GM23338 (cell line): ENCODE results near the gene TFB1M. TPM values are rescaled to one million over a fixed set of nuclear protein-coding genes. Genes with fewer than 3 reads are reported as not detected.

Source experiments
- JUNB ChIP-seq: IDR thresholded peaks from one replicate; pipeline ENCODE4 v1.6.1; 2016; ENCODE audit warnings: antibody characterized with exemption; ENCODE audit not compliant: unreplicated experiment
- polyA plus RNA-seq: library from polyadenylated mRNA; unstranded; fragments of >200 nt; fragmentation: Nextera tagmentation; extraction: Ambion mirVana; gene quantifications from 2 replicates; pipeline ENCODE4 v1.2.1, GENCODE V29; 2016
- total RNA-seq: library from RNA; depleted of rRNA; stranded (reverse); fragments of >200 nt; shearing (Covaris generic); gene quantifications from 2 replicates; pipeline ENCODE4 v1.2.3, GENCODE V29; 2014
- TF ChIP-seq, protein P1 (sequence below): fragments of 250-450 bp; sonication (Bioruptor Pico); IDR thresholded peaks from 2 replicates; pipeline ENCODE4 v1.5.0; 2020; ENCODE audit warnings: mild to moderate bottlenecking, moderate library complexity
- TF ChIP-seq, protein P2 (sequence below): IDR thresholded peaks from 2 replicates; pipeline ENCODE4 v1.6.1; 2016; ENCODE audit warnings: antibody characterized with exemption
- TF ChIP-seq, protein P3 (sequence below): IDR thresholded peaks from one replicate; pipeline ENCODE4 v1.6.1; 2018; ENCODE audit warnings: antibody characterized with exemption; ENCODE audit not compliant: unreplicated experiment

Gene TFB1M
- total and polyA plus RNA-seq, 2 experiments from 2014 or later, result 51.1 to 66.9 TPM

DNA sequence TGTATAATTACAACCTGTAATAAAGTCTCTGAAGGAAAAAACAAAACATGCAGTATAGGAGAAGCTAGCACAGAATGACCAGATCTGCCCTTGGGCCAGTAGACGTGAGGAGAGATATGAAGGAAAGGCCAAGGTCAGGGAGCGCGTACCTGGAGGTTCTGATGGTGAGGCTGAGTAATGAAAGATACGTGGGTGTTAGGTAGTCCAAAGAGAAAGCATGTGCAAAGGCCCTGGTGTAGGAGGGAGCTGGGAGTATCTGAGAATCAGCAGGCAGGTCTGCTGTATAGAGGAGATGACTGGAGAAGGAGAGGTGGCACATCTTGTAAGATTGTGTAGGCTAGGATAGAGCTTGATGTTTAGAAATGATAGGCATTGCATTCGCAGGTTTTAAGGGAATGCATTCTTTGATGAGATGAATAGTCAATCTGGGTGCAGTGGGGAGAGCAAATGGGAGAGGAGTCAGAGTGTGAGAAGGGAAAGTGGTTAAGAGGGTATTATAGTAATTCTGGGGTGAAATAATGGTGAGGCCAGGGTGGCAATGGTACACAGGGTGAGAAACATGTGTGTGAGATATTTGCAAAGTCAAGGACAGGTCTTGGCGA lies 15.9 kb upstream of the TFB1M start (continued):
- TF ChIP-seq, protein P1, sequence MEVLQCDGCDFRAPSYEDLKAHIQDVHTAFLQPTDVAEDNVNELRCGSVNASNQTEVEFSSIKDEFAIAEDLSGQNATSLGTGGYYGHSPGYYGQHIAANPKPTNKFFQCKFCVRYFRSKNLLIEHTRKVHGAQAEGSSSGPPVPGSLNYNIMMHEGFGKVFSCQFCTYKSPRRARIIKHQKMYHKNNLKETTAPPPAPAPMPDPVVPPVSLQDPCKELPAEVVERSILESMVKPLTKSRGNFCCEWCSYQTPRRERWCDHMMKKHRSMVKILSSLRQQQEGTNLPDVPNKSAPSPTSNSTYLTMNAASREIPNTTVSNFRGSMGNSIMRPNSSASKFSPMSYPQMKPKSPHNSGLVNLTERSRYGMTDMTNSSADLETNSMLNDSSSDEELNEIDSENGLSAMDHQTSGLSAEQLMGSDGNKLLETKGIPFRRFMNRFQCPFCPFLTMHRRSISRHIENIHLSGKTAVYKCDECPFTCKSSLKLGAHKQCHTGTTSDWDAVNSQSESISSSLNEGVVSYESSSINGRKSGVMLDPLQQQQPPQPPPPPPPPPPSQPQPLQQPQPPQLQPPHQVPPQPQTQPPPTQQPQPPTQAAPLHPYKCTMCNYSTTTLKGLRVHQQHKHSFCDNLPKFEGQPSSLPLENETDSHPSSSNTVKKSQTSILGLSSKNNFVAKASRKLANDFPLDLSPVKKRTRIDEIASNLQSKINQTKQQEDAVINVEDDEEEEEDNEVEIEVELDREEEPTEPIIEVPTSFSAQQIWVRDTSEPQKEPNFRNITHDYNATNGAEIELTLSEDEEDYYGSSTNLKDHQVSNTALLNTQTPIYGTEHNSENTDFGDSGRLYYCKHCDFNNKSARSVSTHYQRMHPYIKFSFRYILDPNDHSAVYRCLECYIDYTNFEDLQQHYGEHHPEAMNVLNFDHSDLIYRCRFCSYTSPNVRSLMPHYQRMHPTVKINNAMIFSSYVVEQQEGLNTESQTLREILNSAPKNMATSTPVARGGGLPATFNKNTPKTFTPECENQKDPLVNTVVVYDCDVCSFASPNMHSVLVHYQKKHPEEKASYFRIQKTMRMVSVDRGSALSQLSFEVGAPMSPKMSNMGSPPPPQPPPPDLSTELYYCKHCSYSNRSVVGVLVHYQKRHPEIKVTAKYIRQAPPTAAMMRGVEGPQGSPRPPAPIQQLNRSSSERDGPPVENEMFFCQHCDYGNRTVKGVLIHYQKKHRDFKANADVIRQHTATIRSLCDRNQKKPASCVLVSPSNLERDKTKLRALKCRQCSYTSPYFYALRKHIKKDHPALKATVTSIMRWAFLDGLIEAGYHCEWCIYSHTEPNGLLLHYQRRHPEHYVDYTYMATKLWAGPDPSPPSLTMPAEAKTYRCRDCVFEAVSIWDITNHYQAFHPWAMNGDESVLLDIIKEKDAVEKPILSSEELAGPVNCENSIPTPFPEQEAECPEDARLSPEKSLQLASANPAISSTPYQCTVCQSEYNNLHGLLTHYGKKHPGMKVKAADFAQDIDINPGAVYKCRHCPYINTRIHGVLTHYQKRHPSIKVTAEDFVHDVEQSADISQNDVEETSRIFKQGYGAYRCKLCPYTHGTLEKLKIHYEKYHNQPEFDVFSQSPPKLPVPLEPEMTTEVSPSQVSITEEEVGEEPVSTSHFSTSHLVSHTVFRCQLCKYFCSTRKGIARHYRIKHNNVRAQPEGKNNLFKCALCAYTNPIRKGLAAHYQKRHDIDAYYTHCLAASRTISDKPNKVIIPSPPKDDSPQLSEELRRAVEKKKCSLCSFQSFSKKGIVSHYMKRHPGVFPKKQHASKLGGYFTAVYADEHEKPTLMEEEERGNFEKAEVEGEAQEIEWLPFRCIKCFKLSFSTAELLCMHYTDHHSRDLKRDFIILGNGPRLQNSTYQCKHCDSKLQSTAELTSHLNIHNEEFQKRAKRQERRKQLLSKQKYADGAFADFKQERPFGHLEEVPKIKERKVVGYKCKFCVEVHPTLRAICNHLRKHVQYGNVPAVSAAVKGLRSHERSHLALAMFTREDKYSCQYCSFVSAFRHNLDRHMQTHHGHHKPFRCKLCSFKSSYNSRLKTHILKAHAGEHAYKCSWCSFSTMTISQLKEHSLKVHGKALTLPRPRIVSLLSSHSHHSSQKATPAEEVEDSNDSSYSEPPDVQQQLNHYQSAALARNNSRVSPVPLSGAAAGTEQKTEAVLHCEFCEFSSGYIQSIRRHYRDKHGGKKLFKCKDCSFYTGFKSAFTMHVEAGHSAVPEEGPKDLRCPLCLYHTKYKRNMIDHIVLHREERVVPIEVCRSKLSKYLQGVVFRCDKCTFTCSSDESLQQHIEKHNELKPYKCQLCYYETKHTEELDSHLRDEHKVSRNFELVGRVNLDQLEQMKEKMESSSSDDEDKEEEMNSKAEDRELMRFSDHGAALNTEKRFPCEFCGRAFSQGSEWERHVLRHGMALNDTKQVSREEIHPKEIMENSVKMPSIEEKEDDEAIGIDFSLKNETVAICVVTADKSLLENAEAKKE (CRISPR knock-in tag), result no peak
- TF ChIP-seq, protein P2, sequence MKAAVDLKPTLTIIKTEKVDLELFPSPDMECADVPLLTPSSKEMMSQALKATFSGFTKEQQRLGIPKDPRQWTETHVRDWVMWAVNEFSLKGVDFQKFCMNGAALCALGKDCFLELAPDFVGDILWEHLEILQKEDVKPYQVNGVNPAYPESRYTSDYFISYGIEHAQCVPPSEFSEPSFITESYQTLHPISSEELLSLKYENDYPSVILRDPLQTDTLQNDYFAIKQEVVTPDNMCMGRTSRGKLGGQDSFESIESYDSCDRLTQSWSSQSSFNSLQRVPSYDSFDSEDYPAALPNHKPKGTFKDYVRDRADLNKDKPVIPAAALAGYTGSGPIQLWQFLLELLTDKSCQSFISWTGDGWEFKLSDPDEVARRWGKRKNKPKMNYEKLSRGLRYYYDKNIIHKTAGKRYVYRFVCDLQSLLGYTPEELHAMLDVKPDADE, result no peak
- no peak for TF ChIP-seq JUNB
- TF ChIP-seq, protein P3, sequence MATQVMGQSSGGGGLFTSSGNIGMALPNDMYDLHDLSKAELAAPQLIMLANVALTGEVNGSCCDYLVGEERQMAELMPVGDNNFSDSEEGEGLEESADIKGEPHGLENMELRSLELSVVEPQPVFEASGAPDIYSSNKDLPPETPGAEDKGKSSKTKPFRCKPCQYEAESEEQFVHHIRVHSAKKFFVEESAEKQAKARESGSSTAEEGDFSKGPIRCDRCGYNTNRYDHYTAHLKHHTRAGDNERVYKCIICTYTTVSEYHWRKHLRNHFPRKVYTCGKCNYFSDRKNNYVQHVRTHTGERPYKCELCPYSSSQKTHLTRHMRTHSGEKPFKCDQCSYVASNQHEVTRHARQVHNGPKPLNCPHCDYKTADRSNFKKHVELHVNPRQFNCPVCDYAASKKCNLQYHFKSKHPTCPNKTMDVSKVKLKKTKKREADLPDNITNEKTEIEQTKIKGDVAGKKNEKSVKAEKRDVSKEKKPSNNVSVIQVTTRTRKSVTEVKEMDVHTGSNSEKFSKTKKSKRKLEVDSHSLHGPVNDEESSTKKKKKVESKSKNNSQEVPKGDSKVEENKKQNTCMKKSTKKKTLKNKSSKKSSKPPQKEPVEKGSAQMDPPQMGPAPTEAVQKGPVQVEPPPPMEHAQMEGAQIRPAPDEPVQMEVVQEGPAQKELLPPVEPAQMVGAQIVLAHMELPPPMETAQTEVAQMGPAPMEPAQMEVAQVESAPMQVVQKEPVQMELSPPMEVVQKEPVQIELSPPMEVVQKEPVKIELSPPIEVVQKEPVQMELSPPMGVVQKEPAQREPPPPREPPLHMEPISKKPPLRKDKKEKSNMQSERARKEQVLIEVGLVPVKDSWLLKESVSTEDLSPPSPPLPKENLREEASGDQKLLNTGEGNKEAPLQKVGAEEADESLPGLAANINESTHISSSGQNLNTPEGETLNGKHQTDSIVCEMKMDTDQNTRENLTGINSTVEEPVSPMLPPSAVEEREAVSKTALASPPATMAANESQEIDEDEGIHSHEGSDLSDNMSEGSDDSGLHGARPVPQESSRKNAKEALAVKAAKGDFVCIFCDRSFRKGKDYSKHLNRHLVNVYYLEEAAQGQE, result no peak
